ENCODE measurements around the gene ST8SIA1. TPM values are rescaled to one million over a fixed set of nuclear protein-coding genes. Genes with fewer than 3 reads are reported as not detected.

Gene ST8SIA1
- total RNA-seq, 1 donor from 2014 or later: 0.86 TPM

DNA sequence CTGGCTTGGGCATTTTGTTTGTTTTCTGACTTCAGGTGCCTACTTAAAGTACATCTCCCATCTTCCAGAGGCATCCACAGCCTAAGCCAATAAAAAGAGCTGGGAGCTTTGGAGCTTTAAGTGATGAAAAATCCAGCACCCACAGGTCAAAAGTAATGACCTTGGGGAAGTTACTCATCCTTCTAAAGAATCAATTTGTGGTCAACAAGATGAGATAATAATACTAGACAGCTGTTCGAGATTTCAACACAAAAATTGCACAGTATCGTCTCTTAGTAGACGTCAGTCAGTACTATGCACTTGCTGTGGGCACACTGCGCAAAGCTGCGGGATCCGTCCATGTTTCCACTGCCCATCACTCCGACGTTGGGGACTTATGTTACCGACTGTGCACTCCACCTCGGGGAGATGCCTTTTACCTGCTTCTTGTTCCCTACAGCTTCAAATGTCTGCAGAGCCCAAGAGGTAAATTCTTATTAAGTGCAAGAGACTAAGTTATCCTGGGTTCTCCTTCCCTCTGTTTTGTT is 1.3 kb downstream of the ST8SIA1 start:
- intact Hi-C loops (cut with micrococcal nuclease): no loop called here

DNA sequence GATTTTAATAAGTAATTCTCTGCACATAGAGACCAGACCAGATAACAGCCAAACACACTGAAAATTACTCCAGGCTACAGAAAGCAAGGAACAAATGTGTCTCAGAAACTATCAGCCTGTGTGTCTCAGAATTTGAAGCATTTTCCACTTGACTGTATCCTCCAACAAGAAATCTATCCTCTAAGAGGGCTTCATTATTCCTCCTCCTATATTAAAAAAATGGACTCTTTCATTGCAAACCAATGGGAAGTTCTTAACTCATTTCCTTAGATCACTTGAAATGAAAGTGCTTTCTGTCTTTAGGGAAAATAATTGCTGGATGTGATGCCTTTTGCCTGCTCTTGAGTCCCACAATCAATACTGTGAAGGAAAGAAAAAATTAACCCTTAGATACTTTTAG is 2.3 kb downstream of the ST8SIA1 start:
- intact Hi-C loops (cut with micrococcal nuclease): no loop called here

DNA sequence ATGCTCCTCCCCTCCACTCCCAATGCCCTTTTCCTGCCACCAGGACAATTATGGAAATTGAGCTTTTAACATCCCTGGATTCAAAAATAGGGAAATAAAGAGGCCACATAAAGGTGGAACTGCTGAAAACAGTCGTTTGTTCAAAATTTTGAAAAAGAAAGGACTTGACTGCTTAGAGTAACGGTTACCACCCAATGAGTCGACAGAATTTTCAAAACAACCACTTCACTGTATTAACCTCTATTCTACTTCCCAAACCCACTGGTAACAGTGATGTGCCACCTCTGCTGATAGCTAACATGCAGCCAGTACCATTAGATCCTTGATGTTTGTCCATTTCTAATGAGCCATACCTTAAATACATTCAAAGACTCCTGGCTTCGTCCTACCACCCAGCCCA is 4.9 kb downstream of the ST8SIA1 start:
- intact Hi-C loops (cut with micrococcal nuclease): no loop called here

DNA sequence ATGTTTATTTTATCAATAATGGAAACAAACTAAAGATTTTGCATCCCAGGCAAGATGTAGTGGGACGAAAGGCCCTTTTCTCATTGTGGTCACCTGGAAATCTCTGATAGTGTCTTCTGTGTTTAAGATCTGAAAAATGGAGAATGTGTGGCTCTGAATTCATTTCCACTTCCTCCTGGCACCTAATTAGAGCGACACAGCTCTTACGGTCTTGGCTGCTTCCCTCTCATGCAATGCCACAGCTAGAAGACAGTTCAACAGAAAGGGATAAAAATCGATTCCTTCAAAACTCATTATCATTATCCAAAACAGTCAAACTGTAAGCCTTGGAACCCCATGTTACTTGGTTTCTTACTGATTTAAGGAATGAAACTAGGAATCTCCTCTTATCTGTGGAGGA is 9.3 kb downstream of the ST8SIA1 start:
- intact Hi-C loops (cut with micrococcal nuclease): no loop called here

DNA sequence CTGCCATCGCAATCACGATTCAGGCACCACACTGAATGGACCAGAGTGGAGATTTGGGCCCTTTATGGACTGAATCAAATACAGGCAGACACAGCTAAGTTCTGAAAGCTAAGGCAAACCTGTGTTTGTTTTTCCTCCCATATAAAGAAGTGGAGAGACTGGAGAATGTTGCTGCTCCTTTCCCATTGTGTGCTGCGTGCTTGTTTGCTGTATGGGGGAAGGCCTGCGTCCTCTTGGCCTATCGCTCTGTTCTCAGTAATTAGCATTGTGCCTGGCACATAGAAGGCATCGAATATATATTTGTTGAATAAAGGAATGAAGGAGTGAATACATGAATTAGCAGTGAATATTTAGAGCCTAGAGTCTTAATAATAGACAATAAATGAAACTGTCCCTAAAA is 12.4 kb downstream of the ST8SIA1 start:
- intact Hi-C loops (cut with micrococcal nuclease): no loop called here

DNA sequence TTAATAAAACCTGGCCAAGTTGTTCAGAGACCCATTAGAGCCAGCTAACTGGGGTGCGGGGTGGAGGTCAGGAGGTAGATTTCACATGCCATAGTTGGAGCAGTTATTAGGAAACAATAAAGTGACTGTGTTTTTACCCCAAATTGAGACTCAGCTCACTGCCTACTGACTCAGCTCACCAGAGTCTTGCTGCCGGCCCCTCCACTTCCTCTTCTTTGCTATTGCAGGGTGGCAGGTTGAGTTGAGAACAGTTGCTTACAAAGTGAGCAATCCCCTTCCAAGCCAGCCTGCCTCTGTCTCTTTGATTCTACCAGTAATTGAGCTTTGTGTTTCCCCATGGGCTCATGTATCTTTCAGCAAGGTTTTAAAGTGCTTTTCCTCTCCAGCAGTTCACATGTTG is 12.9 kb downstream of the ST8SIA1 start:
- intact Hi-C loops (cut with micrococcal nuclease): no loop called here

DNA sequence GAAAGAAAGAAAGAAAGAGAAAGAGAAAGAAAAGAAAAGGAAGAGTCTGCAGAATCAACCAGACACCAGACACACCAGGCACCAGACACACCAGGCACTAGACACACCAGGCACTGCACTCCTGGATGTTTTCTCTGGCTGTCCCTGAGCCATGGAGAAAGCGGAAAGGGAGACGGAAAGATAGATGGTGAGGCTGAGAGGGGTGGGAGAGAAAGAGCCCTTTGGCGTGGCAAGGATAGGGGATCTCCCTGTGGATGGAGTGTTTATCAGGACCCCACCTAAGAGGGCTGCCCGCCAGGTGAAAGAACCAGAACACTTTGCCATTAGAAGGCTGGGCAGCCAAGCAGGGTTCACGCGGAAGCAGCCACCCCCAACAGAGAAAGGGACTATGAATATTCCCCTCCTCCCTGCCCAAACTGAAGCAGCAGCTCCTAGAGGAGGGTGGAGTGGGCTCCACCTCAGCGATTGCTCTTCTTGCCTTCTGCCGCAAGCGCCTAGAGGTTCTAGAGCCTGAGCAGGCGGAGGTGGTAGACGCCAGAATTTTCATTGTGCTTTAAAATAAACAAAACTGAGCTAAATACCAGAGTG is 13.4 kb downstream of the ST8SIA1 start:
- intact Hi-C loops (cut with micrococcal nuclease): no loop called here

DNA sequence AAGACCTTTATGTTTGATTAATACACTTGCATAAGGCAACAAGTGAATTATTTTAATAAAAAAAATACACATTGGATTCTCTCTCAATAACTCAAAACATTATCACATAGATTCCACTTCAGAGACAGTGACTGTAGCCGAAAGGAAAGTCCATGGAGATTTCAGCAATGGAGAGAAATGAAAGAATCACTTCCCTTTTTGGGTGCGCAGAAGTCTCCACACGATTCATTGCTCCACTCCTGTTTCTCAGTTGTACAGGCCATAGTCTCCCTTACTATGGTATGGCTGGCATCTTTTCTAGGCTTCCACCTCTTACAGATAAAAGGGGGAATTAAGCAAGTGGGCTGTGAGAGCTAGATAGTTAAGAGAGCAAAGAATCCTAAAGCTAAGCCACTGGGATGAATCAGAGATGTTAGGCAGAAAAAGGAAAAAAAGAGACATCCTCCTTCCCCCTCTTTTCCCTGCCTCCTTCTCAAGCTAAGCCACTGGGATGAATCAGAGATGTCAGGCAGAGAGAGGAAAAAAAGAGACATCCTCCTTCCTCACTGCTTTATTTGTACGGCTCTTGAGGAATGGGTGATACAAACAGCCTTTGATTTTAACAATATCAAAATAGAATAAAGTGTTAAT is 16.3 kb downstream of the ST8SIA1 start:
- intact Hi-C loops (cut with micrococcal nuclease): no loop called here

DNA sequence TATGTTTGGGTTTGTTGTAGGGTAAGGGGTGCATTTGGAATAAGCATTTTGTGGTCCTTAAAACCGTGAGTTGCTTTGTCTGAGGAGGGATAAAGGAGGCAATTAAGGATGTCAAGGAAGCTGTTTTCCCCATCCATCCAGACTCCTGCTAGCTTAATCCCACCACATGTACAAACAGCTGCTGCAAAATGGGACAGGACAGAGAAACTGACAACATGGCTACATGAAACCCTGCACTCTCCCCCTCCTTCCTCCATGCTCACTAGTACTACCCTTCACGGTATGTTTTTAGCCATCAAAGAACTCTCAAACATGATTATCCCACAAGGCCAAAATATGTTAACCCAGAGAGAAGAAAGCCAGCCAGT is 20.6 kb downstream of the ST8SIA1 start:
- intact Hi-C loops (cut with micrococcal nuclease): no loop called here

DNA sequence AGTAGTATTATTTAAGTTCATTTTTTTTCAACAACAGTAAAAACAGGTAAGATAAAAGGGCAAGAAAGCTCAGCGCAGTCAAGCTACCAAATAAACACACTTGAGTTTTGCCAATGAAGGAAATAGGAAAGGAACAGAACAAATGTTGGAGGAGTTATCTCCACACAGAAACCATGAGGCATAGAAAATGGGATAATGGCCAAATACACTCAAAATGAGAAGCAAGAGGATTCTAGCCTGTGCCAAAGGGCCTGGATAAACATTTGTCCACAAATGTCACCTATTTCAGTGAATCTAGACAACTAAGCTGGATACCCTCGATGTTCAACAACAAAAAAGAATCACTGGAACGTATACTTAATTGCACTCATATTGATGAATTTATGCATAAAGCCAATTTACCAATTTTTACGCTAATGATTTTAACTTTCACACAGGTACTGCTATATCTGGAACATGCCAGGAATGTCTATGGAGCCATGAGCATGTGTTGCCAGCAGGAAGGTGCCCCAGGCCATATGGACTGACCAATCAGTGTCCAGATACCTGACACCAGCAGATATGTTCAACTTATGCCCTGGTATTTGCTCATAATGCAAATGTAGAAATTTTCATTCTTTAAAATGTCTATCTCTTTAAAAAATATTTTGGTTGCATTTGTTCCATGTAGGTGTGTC is 21.1 kb downstream of the ST8SIA1 start:
- intact Hi-C loops (cut with micrococcal nuclease): no loop called here

DNA sequence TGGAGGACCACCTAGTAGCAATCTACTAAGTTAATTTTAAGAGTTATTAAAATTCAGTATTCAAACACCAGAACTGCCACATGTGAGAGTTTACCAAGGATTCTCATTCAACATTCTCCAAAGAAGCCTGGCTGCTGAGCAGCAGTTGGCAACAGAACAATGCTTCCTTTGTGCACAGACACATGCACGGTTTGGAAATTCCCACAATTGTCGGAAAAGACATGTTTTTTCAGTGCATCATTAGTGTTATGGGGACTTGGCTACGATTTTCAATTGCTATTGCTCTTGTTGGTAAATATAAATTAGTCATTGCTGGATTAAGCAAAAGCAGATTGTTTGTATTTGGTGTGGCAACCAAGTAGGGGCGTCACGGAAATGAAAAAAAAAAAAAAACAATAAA is 22.2 kb downstream of the ST8SIA1 start:
- intact Hi-C loops (cut with micrococcal nuclease): no loop called here

DNA sequence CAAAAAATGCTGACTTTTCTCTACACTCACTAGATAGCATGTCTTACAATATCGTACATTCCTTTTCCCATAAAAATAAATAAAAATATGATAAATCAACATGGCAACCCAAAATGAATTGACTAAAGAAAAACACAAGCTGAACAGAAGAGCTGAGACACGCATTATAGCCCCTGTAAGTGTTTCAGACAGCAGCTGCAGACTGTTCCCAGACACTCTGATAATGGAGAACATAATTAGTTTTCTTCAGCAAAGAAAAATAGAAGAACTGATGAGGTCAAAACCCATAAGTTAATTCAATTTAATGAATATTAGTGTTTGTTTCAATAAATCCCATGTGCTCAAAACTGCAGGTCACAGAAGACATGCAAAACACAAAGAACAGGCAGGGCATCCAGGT is 23.8 kb downstream of the ST8SIA1 start:
- intact Hi-C loops (cut with micrococcal nuclease): no loop called here

DNA sequence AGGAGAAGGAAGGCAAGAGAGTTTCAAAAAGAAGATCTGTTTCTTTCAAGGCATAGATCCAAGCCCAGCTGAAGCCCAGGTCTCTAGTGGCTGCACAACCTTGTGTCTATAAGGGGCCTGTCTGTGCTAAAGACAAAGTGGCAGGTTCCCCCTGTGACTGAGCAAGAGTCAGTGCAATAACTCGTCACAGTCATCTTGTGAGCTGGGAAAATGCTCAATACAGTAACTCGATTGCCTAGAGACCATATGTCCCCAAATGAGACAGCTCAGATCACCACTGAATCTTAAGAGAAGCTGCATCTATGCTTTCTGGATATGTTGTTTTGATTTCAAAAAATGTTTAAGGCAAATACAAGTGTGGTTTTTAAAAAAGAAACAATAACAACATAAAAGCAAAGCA is 24.2 kb downstream of the ST8SIA1 start:
- intact Hi-C loops (cut with micrococcal nuclease): no loop called here

DNA sequence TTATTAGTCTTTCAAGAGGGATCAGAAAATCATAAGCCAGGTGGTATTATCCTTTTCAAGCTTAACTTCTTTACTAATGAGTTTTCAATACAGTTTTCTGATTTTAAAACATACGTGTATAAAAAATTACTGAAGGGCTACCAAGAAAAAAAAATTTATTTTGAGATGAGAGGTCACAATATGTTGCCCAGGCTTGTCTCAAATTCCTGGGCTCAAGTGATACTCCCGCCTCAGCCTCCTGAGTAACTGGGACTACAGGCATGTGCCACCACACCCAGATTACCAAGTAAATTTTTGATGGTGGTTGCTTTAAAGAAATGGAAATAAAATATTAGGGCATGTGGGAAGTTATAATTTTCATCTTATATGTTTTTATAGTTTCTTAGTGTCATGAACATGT is 26.7 kb downstream of the ST8SIA1 start:
- intact Hi-C loops (cut with micrococcal nuclease): no loop called here

DNA sequence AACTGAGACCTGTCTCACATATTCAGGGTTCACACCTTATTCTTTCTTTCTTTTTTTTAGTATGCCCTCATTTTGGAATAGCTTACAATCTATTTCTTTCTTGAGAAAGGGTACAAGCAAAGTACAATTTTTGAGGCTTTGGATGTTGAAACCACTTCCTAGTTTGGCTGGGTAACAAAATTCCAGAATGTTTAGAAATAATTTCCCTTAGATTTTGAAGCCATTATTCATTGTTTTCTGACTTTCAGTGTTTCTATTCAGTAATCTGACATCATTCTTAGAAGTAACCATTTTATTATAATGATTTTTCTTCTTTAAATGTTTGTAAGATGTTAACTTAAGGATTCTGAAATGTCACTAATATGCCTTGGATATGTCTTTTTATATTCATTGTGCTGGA is 28.2 kb downstream of the ST8SIA1 start:
- intact Hi-C loops (cut with micrococcal nuclease): no loop called here

DNA sequence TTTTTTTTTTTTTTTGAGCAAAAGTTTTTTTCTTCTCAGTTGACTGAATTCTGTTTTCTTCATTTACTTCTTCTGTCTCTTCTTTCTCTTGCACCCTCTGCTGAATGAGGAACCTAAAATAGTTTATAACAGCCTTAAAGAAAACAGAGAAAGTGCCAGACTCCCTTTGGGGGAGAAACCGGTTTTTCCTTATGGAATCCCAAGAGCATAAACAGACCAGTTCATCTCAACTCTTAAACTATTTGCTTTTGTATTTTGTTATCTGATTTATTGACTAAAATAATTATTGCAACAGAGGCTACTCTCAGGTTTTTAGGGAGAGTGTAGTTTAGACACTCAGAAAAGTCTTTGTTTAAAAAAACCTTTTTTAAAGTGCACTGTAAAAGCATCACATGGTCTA is 30.2 kb downstream of the ST8SIA1 start:
- intact Hi-C loops (cut with micrococcal nuclease): no loop called here

DNA sequence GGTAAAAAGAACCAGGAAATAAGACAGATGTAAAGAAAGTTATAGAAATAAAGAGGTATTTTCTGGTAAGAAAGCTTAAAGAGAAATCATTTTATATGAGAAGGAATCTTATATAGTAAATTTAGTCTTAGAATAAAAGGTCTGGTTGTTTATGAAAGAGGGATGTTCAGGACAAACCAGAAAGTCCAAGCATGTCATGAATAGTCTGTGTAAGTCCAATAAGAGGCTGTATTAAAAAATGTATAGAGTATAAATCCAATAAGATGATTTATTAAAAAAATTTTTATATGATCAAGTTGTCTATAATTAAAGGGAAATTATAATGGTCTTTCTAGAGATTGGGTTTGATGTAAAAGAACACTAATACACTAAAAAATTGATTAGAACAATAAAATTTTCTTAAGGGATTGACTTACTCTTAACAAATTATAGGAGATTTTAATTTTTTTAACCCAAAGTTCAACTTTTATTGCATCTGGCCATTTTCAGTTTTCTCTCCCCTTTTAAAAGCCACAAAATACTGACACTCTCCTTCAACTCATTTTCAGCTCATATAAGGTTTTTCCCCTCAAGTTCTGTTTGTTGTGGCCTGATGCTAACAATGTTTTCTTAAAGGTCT is 35.1 kb downstream of the ST8SIA1 start:
- intact Hi-C loops (cut with micrococcal nuclease): no loop called here

DNA sequence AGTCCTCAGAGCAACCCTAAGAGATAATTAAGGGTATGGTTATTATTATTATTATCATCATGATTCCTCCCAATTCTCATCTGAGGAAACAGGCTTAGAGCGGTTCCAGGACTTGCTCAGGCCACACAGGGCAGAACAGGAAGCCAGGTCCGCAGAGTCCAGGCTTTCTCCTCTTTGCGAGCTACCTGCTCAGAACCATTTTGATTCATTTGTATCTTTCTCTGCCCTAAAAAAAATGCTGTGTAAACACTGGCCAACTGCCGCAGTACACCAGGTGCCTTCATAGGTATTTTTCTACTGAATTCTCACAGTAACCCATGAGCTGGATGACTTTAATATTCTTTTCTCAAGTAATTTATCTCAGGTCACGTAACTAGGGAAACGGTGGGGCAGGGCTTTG is 45.3 kb downstream of the ST8SIA1 start:
- intact Hi-C loops (cut with micrococcal nuclease): loop anchor here (5.0 kb wide), 1 partner anchor 48 kb away; no protein-coding TSS in a partner anchor

DNA sequence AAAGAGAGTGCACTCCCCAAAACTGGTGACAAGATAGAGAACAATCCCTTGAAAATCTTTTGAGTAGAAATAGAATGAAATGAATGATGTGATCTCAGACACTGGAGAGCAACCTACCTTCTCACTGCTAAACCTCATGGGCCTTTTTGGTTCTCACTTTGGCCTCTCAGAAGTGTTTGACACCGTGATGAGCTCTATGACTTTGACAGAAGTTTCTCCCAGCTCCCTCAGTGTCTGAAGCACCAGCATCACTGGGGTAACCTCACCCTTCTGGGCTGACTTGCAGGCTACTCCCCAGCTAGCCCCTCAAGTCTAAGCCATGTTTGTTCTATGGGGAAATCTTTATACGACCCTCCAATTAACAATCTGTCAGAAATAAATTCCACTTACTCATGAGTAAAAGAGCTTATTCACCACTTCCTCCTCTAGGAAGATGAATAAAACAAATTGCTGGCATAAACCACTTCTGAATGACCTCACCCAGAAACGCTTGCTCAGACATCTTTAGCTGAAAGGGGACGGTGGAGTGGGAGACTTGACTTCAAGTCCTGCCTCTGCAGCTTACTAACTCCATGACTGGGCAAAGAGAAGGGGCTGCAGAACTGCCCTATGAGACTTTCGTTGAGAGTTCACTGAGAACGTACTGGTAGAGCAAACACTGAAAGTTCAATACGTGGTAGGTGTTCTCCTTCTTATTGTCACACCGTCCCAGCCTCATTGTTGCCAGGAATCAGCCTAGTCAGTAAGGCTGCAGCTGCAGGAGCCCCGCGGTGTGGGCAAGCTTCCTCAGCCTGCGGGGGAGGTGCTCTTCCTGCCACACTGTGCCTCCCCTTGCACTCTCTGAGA is 46.5 kb downstream of the ST8SIA1 start:
- intact Hi-C loops (cut with micrococcal nuclease): loop anchor here (5.0 kb wide), 1 partner anchor 49 kb away; no protein-coding TSS in a partner anchor

DNA sequence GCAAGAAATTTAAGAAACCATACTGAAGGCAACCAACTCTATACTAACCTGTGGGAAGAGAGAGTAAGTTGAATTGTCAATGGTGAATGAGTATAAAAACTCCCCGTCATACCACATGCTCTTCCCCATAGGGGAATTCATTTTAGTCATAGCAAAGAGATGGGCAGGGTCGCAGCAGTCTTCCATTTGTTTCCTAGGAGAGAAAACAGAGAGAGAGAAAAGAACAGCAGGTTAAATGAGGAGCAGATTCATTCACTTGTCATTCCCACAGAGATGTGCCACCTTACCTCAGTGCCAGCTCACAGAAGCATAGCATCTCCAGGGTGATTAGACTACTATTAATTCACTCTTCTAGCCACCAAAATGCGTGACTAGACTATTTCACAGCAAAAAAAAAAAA is 47.4 kb downstream of the ST8SIA1 start:
- intact Hi-C loops (cut with micrococcal nuclease): loop anchor here (5.0 kb wide), 1 partner anchor 50 kb away; no protein-coding TSS in a partner anchor

DNA sequence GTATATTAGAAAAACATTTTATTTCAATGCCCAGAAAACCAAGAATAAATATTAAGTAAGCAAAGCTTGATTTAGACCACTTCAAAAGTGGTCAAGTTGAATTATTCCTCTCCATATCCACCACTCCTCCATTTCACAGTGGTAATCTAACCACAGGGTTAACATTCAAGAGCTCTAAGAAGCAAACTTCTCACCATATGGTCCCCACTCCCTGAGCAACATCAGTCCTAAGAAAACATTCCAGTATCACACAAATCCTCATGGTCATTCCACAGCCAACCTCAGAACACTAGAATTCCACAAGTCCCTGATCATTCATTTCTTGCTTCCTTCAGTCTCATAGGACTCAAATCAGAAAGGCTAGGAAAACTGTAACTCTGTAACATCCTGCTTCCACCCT is 47.9 kb downstream of the ST8SIA1 start:
- intact Hi-C loops (cut with micrococcal nuclease): loop anchor here (5.0 kb wide), 1 partner anchor 51 kb away; no protein-coding TSS in a partner anchor
